Left hindlimb (tissue), 1 donor: ENCODE data around the gene TLE3.
A peak's percentile ranks its signal among the peaks of the same experiment; 100 is the strongest.

Source experiments
- DNase-seq: peaks from one replicate; pipeline ENCODE4 v3.0.0-alpha.2; 2018

The TLE3 gene

GRCh38 chr15:70082281-70082900 is 15.3 kb downstream of the TLE3 start:
- DNase-seq: no peak

GRCh38 chr15:70081612-70082011 is 16.1 kb downstream of the TLE3 start:
- no peak for DNase-seq

- DNase-seq: no peak
Observed at GRCh38 chr15:70080347-70080746, 17.4 kb downstream of the TLE3 start.

GRCh38 chr15:70079888-70080287 is 17.8 kb downstream of the TLE3 start:
- no peak for DNase-seq

- DNase-seq: no peak
Observed at GRCh38 chr15:70078578-70079417, 18.9 kb downstream of the TLE3 start.

- no peak for DNase-seq
Observed at GRCh38 chr15:70077188-70078147, 20.2 kb downstream of the TLE3 start.

- DNase-seq: no peak
Observed at GRCh38 chr15:70074380-70074779, 23.3 kb downstream of the TLE3 start.

- DNase-seq: no peak
Observed at GRCh38 chr15:70072479-70072878, 25.2 kb downstream of the TLE3 start.

- no peak for DNase-seq
Observed at GRCh38 chr15:70071799-70072198, 25.9 kb downstream of the TLE3 start.

GRCh38 chr15:70069716-70070115 is 28.0 kb downstream of the TLE3 start:
- DNase-seq: no peak

- no peak for DNase-seq
Observed at GRCh38 chr15:70068783-70069565, 28.7 kb downstream of the TLE3 start.

- no peak for DNase-seq
Observed at GRCh38 chr15:70067681-70068080, 30.0 kb downstream of the TLE3 start.

GRCh38 chr15:70067011-70067410 is 30.7 kb downstream of the TLE3 start:
- DNase-seq: no peak

GRCh38 chr15:70066447-70066846 is 31.3 kb downstream of the TLE3 start:
- no peak for DNase-seq

- DNase-seq: no peak
Observed at GRCh38 chr15:70066004-70066403, 31.7 kb downstream of the TLE3 start.

- DNase-seq: no peak
Observed at GRCh38 chr15:70065006-70065722, 32.6 kb downstream of the TLE3 start.

GRCh38 chr15:70064441-70064840 is 33.3 kb downstream of the TLE3 start:
- no peak for DNase-seq

GRCh38 chr15:70063980-70064379 is 33.7 kb downstream of the TLE3 start:
- DNase-seq: no peak

GRCh38 chr15:70063261-70063925 is 34.3 kb downstream of the TLE3 start:
- no peak for DNase-seq

GRCh38 chr15:70062321-70062956 is 35.3 kb downstream of the TLE3 start:
- DNase-seq: peak; percentile 95
